AG08395 (cell line): ENCODE data around the gene AARSD1.
"Not testable (repeated sequence)": the region's sequence is repeated elsewhere in the genome, so short reads cannot be mapped to it uniquely, and the experiment has no call there.

Experiments used
- DNase-seq: peaks from one replicate; pipeline ENCODE4 v3.0.0; 2012; ENCODE audit warnings: mixed read lengths, low spot score

Gene AARSD1

DNA sequence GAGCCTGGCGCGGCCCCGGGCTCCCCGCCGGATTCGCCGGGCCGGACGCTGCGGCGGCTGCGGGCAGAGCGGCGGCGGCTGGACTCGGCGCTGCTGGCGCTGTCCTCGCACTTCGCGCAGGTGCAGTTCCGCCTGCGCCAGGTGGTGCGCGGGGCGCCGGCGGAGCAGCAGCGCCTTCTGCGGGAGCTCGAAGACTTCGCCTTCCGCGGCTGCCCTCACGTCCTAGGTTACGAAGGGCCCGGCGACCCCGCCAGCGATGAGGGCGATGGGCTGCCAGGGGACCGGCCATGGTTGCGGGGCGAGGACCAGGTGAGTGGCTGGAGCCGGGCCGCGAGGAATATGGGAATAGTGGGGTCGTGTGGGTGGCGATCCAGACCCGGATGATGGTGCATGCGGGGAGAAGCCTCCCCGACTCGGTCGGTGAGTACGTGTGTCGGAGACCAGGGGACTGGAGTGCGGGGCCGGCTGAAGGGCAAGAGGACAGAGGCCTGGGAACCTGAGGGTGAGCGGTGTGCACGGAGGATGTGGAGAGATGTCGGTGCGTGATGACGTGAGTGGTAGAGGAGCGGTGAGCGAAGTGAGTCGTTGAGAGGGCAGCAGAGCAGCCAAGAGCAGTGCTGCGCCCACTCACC lies 16.6 kb upstream of the AARSD1 start:
- DNase-seq: peak; percentile 60

DNA sequence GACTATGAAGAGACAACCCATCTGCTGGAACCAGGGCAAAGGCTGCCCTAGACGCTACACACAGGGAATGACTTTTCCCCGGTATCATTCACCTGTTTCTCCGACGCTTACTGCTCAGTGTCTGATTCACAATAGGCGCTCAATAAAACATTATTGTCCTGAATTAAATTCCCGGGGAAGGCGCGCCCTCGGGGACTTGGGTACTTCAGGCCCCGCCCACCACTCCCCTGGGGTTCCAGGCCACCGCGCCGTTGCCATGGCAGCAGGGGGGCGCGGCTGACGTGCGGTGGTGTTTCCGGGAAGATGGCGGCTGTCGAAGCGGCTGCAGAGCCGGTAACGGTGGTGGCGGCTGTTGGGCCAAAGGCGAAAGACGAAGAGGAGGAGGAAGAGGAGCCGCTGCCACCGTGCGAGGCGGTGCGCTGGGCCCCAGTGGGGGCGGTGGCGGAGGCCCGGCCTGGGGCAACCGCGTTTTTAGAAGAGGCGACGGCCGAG lies 16.1 kb upstream of the AARSD1 start, which contains the start of gene RUNDC1:
RUNDC1 (plus strand) TSS at position 292 of the 492 bp plus-strand sequence; CDS start at position 304, 12 bp downstream.
- DNase-seq: peak; percentile 97

DNA sequence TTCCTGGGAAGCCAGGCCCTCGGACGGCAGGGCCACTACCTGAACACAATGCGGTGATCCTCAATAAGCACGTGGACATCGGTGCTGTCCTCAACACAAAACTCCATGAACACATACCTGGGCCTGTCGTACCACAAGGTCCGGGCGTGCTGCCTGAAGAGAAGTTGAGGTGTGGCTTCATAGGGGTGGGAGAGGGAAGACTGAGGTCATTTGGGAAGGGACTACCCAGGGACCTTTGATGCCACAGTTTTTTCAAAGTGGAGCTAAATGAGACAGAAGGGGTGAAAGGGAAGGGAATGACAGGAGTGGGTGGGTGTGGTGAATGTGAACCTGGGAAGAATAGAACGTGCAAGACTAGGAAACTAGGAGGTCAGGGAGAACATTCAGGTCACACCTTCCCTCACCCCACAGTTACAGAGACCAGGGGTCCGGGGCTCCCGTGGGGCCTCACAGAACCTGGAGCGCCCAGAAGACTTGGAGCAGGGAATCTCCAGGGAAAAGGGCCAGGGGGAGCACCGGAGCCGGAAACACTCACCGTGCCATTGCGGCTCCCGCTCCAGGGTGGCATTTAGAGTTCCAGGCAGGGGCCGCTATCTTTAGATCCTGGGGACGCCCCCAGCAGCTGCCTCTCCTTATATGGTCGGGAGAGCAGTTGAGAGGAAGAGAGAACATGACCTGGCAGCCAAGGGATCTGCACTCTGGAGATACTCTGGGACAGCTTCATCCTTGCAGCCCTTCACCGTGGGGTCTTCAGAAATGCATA lies 15.4 kb upstream of the AARSD1 start, which contains the start of gene PTGES3L:
PTGES3L (minus strand) TSS at position 570 of the 763 bp plus-strand sequence; CDS start at position 543, 27 bp downstream.
- DNase-seq: peak; percentile 43

DNA sequence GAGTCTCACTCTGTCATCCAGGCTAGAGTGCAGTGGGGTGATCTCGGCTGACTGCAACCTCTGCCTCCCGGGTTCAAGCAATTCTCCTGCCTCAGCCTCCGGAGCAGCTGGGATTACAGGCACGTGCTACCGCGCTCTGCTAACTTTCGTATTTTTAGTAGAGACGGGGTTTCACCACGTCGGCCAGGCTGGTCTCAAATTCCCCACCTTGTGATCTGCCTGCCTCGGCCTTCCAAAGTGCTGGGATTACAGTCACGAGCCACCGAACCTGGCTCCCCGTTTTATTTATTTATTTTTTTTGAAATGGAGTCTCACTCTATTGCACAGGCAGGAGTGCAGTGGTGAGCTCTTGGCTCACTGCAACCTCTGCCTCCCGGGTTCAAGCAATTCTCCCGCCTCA lies 11.4 kb upstream of the AARSD1 start:
- DNase-seq: not testable (repeated sequence)

DNA sequence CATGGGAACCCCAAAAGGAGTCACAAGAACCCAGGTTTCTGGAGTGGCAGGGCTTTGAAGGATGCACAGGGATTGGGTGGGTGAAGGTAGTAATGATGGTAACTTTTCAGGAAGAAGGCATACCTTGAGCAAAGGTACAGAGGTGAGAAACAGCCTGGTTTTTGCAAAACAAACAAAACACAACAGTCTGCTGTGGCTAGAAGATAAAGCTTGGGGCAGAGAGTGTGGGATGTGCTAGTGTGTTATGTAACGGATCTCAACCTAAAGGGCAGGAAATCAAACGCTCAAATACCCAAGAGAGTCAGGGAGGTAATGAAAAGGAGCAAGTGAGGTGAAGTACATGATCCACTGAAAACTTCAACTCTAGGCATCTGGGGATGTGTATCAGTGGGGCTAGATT lies 11.0 kb upstream of the AARSD1 start:
- DNase-seq: no peak

DNA sequence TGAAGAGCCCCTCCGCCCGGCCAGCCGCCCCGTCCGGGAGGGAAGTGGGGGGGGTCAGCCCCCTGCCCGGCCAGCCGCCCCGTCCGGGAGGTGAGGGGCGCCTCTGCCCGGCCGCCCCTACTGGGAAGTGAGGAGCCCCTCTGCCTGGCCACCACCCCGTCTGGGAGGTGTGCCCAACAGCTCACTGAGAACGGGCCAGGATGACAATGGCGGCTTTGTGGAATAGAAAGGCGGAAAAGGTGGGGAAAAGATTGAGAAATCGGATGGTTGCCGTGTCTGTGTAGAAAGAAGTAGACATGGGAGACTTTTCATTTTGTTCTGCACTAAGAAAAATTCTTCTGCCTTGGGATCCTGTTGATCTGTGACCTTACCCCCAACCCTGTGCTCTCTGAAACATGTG lies 9.1 kb upstream of the AARSD1 start:
- DNase-seq: not testable (repeated sequence)

DNA sequence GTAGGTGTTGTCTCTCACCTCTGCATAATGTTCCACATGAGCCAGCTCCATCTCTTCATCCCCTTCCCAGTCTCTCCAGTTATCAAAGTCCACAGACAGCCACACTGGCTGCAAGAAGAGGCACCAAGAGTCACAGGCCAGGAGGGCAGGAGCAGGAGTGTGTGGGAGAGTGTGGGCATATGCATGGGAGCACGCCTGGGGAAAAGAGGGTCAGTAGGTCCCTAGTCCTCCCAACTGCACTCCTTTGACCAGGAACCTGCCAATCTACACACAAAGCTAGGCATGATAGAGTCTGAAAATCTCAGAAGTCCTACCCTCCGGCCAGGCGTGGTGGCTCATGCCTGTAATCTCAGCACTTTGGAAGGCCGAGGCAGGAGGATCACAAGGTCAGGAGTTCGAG lies 7.3 kb upstream of the AARSD1 start:
- no peak for DNase-seq

DNA sequence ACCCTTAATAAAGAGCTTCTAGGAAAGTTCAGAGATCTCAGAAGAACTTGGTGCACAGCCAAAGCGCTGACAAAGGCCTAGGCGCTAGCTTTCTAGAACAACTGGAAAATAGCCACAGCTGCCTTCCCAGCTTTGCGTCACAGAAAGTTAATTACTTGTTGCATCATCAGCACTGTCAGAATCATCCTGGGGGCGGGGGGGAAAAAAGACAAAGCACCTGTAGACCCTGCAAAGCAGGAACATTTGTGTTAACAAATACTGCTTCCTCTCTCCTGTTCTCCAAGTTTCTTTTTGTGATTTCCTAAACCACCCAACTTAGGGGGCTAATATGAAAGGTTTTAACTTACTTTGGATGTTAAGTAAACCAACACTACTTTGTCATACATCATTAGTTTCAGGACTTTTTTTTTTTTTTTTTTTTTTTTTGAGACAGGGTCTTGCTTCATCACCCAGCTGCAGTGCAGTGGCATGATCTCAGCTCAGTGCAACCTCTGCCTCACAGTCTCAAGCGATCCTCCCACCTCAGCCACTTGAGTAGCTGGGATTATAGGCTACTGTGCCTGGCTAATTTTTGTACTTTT lies 4.8 kb upstream of the AARSD1 start:
- DNase-seq: no peak

DNA sequence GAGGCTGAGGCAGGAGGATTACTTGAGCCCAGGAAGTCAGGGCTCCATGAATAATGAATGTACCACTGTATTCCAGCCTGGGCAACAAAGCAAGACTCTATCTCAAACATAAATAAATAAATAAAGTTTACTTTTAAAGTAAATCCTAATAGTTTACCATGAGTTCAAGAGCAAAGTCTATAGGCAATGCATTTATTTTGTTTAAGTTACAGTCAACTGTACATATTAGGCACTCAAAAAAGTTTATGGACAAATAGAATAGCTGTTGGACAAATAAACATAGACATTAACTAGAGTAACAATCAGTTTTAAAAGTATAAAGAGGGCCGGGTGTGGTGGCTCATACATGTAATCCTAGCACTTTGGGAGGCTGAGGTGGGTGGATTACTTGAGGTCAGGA lies 3.7 kb upstream of the AARSD1 start:
- DNase-seq: no peak

DNA sequence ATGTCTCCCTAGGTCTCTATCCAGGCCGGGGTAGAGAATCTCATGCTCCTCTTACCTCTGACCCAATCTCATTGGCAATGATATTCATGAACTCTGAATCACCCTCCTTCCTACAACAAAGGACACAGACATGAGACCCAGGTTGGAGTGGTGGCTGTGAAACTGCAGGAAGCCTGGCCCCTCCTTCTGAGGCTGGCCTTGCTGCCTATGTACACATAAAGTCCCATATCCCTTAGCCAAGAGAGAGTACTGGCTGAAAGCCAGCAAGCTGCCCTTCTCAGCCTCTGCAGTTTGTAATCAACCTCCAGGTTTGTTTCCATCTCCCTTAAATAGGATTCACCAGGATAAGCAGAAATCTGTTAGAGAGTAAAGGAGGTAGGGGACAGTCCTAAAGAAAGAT lies 10.6 kb downstream of the AARSD1 start:
- DNase-seq: no peak

DNA sequence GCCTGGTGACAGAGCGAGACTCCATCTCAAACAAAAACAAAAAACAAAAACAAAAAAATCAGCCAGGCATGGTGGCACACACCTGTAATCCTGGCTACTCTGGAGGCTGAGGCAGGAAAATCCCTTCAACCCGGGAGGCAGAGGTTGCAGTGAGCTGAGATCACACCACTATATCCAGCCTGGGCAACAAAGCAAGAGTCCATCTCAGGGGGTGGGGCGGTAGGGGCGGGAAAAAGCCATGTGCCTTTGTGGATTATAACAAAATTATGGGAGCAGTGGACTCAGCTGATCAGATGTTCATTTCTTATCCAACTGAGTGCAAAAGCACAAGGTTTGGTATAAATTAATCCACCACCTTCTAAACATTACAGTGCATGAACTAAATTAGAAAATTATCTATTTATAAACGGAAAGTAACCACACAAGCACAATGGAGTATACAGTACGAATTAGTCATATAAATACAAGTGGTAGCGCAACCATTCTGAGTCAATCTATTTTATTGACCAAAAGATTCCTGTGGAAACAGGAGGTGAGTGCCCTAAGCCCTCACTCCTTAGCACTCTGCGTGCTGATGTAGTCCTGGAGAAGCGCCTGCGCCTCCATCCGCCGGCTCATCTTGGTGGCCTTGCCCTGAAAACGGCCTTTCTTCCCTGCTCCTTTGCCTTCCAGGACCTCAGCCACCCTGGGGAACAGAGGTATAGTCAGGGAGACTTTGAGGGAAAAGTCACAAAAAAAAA lies 14.0 kb downstream of the AARSD1 start:
- DNase-seq: no peak

DNA sequence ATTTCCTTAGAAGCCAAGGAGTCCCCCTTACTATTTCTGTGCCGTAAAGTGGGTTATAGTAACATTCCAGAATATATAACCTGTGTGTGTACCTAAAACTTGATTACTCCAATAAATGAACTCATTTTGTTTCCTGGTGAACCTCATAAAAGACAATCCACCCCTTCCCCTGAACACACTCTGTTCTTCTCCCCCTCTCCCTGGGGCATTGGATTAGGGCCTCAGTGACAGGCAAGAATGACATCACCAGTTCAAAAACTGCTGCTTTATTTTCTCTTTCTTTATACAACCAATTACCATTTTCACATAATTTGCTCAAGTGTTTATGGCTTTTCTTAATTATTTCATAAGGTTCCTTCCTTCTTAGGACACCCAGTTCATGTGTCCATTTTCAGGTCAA lies 17.4 kb downstream of the AARSD1 start:
- DNase-seq: no peak

DNA sequence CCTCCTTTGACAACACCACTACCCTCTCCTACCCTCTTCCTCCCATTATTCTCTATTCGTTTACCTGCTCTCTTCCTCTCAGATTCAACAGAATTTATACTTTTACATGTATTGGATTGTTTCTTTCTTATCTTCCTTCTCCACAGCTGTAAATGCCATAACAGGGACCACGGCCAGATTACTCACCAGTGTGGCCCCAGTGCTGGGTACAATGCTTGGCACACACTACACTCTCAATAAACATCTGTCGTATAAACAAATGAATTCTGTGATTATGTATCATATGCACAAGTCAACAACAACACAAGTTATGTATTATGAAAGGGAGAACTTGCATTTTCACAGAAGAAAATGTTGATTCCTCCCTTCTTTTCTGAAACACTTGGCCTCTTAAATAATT lies 20.0 kb downstream of the AARSD1 start:
- DNase-seq: no peak

DNA sequence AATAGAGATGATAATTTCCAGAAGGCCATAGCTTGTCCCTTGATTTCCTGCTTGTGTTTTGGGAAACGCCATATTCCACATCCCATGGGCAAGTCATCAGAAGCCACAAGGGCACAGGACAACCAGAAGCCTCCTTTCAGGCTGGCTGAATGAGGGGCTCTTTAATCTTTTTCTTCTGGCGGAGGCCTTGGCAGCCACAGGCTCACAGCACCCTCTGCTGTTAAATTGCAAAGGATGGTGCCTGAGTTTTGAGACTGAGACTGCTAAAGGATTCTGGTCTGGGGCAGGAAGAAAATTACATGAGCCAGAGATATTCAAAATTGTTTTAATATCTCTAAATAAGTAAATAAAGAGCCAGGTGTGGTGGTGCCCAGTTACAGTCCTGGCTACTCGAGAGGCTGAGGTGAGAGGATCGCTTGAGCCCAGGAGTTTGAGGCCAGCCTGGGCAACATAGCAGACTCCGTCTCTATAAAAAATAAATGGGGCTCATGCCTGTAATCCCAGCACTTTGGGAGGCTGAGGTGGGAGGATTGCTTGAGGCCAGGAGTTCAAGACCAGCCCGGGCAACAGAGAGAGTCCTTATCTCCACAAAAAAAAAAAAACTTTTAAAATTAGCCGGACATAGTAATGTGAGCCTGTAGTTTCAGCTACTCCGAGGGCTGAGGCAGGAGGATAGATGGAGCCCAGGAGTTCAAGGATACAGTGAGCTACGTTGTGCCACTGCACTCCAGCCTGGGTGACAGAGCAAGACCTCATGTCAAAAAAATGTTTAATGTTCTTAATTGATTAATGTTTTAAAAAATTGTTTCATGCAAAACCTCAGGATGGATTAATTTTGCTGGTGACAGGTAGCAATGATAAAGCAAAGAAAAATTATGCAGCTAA lies 26.3 kb downstream of the AARSD1 start:
- DNase-seq: peak; percentile 76

DNA sequence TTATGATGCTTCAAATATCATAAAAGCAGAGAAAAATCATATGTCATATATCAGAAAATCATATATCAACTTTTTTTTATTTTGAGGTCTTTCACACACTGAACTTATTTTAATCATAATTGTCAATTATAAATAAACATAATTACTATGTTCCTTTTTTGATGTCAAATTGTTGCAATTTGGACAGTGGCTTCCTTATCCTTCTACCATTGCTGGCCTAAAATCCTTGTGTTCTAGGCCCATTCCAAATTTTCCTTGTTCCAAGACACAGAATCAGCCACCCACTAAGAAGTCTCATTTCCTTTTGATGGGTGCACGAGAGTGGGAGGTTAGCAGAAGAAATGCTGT lies 34.8 kb downstream of the AARSD1 start:
- DNase-seq: no peak

DNA sequence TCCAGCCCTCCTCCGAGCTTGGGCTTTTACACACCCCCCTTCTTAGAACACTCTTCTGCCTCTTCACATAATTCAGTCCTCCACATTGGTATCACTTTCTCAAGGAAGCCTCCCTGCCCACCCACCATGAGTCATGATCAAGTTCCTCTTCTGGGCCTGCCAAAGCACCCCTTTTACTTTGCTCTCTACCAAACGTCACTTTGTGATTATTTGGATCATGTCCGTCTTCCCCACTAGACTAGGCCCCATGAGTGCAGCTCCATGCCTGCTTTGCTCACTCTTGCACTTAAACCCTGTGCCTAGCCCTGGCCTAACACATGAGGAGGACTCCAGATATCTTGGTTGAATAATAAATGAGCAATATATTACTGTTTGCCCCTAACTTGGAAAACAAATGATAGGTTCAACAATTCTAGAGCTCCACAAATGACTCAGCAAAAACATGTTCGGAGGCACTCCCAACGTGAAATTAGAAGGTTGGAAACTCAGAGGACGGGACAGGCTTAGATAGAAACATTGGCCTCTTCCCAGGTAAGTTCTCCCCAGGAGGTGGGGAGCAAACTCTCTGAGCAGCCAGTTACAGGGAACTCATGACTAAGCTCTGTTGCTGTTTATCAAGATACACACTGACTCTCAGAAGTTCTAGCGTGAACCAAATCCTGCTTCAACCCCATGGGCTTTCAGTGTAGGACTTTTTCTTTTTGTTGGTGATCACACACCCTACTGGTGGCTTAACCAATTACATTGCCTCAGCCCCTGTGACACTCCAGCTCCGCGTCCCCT lies 35.3 kb downstream of the AARSD1 start:
- DNase-seq: peak; percentile 88

DNA sequence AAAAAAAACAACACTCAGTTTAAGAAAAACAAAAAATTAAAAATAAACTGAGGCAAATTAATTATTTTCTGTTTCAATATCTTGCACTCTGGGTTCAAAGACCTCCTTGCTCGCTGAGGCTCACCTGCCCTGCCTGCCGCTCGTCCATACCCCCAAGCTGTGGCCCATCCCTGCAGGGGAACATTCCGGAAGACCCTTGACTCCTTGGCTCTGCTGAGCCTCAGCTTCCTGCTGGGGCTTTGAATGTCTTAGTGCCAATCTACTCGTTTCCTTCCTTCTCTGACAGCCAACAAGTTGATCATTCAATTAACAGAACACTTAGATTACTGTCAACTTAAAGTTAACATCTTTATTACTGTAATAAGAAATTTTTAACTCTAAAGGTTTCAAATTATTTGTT lies 39.4 kb downstream of the AARSD1 start:
- DNase-seq: no peak

DNA sequence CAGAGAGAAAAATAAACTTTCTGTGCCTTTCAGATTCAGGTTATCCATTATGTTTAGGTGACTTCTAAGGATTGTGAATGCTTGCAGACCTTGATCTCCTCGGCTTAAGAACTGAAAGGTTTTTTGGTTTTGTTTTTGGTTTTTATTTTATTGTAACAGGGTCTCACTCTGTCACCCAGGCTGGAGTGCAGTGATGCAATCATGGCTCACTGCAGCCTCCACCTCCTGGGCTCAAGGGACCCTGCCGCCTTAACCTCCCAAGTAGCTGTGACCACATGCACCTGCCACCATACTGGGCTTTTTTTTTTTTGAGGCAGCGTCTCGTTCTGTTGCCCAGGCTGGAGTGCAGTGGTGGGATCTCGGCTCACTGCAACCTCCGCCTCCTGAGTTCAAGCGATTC lies 40.8 kb downstream of the AARSD1 start:
- DNase-seq: not testable (repeated sequence)

DNA sequence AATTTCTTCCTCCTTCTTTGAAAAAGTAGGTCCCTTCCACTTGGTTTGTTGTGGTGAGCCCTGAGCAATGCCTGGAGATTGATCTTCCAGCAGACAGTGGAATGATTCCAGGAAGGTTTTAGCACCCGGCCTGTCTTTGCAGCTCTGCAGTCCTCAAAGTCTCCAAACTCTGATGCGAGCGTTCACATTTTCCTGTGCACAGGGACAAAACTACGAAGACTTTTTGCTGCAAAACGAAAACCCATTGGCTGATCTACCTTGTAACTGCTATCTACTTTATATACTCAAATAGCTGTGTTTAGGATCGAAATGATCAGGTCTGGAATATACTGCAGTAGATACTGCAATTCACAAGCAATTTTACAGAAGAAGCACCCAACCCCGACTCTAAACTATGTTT lies 42.0 kb downstream of the AARSD1 start:
- no peak for DNase-seq

DNA sequence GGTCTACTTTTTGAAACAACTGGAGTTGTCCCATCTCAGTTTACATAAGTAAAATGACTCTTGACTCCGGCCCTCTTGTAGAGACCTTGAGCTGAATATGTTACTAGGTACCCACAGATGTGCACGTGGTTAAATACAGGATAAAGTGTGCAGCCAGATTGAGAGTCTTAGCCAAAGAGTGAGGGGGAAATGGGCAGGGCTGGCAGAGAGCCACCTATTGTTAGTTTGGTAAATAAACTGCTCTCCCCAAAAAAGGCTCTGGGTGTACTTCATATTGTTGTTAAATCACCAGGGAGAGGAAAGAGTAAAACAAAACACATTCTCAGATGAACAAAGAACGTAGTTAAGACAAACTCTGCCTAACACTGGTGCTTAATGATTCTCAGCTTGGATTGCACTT lies 43.3 kb downstream of the AARSD1 start:
- DNase-seq: no peak
